Measurements from ENCODE around the gene HDHD5.

GRCh38 chr22:17120281-17120680 lies 38.8 kb downstream of the HDHD5 start:
- TF ChIP-seq POLR2A (IDR thresholded peaks at IDR 0.05): no peak
- no peak for TF ChIP-seq CTCF (IDR thresholded peaks at IDR 0.05 in 8 of 11, conservative IDR thresholded peaks at IDR 0.05 in 3 of 11)
- TF ChIP-seq POLR2AphosphoS5 (IDR thresholded peaks at IDR 0.05): no peak
